Tibial artery (tissue), 4 donors: ENCODE data around the gene PDE5A.

Source experiments
- DNase-seq, 2 donors: peaks; one replicate each; pipeline ENCODE4 v3.0.0-alpha.2; 2019
- H3K27ac ChIP-seq, 2 donors: fragments of 200-600 bp; sonication (generic) in 1 of 2; 1 replicate in 1 of 2; 2 replicates in 1 of 2; pipeline ENCODE4 v1.5.1; 2018 to 2019; ENCODE audit warnings: mild to moderate bottlenecking in 1 of 2
- H3K27me3 ChIP-seq, 2 donors: fragments of 200-600 bp; sonication (generic) in 1 of 2; one replicate each; pipeline versions ENCODE4 v1.5.1 to v1.6.0; 2016 to 2019
- H3K36me3 ChIP-seq, 3 donors: fragments of 200-600 bp; sonication (generic) in 2 of 3; one replicate each; pipeline ENCODE4 v1.5.1; 2016 to 2019; ENCODE audit warnings: mild to moderate bottlenecking in 2 of 3
- H3K4me1 ChIP-seq, 4 donors: fragments of 200-600 bp; sonication (generic) in 2 of 4; 1 replicate in 3 of 4; 2 replicates in 1 of 4; pipeline ENCODE4 v1.5.1; 2016 to 2019
- H3K4me3 ChIP-seq, 2 donors: fragments of 200-600 bp; sonication (generic) in 1 of 2; 1 replicate in 1 of 2; 2 replicates in 1 of 2; pipeline ENCODE4 v1.5.1; 2018 to 2019; ENCODE audit warnings: mild to moderate bottlenecking in 2 of 2
- H3K9me3 ChIP-seq, 3 donors: fragments of 200-600 bp; sonication (generic) in 1 of 3; one replicate each; pipeline ENCODE4 v1.5.1; 2016 to 2019
- intact Hi-C: fragments of 100-400 bp; cut with DNase I; formaldehyde crosslinking; loops from one replicate; pipeline ENCODE4 v1.15.0; 2023; ENCODE audit warnings: low total_unique reads
- TF ChIP-seq, protein P1 (sequence below), 2 experiments: fragments of 200-600 bp in 1 of 2; fragments of 450-650 bp in 1 of 2; IDR thresholded peaks; one replicate each; pipeline ENCODE4 v1.5.1; 2017 to 2019; ENCODE audit warnings: antibody characterized with exemption in 2 of 2, mild to moderate bottlenecking in 1 of 2, moderate library complexity in 1 of 2

PDE5A gene

DNA sequence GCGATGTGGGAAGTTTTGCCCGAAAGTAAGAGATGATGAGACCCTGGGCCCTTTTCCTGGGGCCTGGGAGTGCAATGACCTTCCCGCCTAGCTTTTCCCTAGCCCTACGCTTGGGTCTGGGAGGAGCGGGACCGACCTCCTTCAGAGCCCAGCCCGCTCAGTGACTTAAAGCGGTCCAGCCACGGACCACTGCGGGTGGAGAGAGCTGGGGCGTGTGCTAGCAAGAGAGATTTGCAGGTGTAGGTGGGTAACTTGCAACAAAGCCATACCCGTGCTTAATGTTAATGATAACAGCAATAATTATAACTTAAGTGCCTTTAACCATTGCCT, 503 bp upstream of the PDE5A start:
- TF ChIP-seq, protein P1, sequence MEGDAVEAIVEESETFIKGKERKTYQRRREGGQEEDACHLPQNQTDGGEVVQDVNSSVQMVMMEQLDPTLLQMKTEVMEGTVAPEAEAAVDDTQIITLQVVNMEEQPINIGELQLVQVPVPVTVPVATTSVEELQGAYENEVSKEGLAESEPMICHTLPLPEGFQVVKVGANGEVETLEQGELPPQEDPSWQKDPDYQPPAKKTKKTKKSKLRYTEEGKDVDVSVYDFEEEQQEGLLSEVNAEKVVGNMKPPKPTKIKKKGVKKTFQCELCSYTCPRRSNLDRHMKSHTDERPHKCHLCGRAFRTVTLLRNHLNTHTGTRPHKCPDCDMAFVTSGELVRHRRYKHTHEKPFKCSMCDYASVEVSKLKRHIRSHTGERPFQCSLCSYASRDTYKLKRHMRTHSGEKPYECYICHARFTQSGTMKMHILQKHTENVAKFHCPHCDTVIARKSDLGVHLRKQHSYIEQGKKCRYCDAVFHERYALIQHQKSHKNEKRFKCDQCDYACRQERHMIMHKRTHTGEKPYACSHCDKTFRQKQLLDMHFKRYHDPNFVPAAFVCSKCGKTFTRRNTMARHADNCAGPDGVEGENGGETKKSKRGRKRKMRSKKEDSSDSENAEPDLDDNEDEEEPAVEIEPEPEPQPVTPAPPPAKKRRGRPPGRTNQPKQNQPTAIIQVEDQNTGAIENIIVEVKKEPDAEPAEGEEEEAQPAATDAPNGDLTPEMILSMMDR (IDR thresholded peaks at IDR 0.05), result no peak
- intact Hi-C loops, result loop anchor here (2.0 to 10.0 kb wide), 2 partner anchors 324 to 420 kb away; a partner anchor contains a TSS
- no peaks in the 10 kb centered on the region for H3K36me3 ChIP-seq
- no peak for DNase-seq
- peaks cover 0 to 14% (median 8%) of the 10 kb centered on the region in 4 donors for H3K4me1 ChIP-seq
- H3K27me3 ChIP-seq, result no peaks in the 10 kb centered on the region
- H3K27ac ChIP-seq, result peak overlapping the region; percentile 90 to 98
- H3K4me3 ChIP-seq, result peak overlapping the region; percentile 84 to 95
- H3K9me3 ChIP-seq, result no peaks in the 10 kb centered on the region

DNA sequence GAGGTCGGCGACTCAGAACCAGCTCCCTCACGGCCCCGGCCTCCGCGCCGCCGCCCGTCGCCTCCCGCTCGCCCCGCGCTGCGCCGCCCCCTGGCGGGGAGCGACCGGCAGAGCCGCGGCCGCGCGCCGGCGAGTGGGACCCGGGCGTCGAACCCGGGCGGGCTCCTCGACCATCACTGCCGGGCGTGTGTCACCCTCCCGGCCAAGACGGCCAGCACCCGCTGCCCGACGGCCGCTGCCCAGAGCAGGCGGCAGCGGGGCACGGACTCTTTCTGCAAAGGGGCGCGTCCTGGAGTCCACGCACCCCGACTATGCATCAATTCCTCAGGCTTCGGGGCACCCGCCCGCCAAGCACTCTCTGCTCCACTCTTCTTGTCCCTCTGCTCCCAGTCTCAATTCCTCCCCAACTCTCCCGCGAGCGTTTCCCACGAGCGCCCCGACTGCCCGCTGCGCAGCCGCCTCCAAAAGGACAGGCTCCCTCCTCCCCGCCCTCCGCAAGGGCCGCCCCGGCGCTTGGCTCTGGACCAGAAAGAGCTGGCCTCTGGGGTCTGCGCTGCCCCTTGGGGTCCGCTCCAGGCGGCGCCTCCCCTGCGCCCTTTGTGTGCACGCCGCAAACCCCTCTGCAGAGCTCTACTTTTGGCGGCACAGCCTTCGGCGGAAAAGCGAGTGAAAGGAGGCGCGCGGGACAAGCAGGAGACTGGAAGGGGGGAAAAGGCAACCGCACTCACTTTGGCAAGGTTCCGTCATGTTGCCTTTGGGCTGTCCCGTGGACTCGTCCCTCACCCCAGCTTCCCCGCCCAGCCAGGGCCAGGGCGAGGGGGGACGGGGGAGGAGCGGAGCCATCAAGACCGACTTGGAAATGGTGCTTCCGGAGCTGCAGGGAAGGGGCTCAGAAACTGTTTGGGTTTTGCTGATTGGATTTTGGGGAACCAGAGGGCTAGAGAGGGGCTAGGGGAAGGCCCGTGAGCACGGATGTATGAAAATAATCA, 1.0 kb downstream of the PDE5A start:
- peaks cover 0 to 28% (median 12%) of the 10 kb centered on the region in 4 donors for H3K4me1 ChIP-seq
- H3K9me3 ChIP-seq, result no peaks in the 10 kb centered on the region
- DNase-seq, result peak; percentile 79 to 91
- intact Hi-C loops, result loop anchor here (2.0 to 10.0 kb wide), 3 partner anchors 69 to 421 kb away; a partner anchor contains a TSS
- peak overlapping the region; percentile 84 to 95 for H3K4me3 ChIP-seq
- no peaks in the 10 kb centered on the region for H3K27me3 ChIP-seq
- TF ChIP-seq, protein P1 (IDR thresholded peaks at IDR 0.05), result peak; percentile 30 to 92
- H3K27ac ChIP-seq, result peak overlapping the region; percentile 90 to 98
- no peaks in the 10 kb centered on the region for H3K36me3 ChIP-seq

DNA sequence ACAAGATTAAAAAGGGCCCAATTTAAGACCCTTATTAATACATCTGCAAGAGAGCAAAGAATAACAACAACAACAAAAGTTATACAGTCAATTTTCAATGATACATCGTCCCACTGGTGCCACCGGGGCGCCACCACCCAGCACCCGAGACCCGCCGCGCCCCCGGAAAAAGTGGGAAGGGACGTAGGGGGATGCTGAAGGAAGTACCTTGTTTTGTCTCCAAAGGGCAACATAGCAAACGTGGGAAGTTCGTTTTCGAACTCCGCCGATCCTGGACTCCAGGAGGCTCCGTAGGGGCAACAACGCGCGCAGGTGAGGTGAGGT, 1.7 kb downstream of the PDE5A start:
- DNase-seq, result peak in 1 of 2 donors; percentile 29
- no peaks in the 10 kb centered on the region for H3K36me3 ChIP-seq
- H3K27me3 ChIP-seq, result no peaks in the 10 kb centered on the region
- H3K4me1 ChIP-seq, result peaks cover 0 to 35% (median 14%) of the 10 kb centered on the region in 4 donors
- H3K9me3 ChIP-seq, result no peaks in the 10 kb centered on the region
- peak overlapping the region; percentile 84 to 95 for H3K4me3 ChIP-seq
- TF ChIP-seq, protein P1 (IDR thresholded peaks at IDR 0.05), result no peak
- peak overlapping the region; percentile 90 to 98 for H3K27ac ChIP-seq
- intact Hi-C loops, result loop anchor here (2.0 to 10.0 kb wide), 2 partner anchors 68 to 322 kb away; a partner anchor contains a TSS

DNA sequence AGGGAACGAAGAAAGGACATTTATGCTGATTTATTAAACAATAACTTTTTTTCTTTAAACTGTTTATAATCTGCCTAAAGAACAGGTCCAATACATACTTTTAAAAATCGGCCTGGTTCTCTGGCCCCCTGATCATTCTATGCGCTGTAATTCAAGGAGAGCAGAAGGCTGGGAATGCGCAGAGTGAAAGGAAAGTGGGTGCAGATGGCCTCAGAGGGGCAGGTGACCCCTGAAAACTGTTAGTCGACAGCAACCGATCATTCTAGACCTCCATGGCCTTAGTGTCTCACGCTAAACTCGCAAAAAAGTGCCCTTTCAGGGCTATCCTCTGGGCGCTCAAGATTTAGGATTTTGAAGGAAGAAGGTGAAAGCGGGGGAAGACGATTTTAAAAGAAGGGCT, 2.2 kb downstream of the PDE5A start:
- H3K27ac ChIP-seq, result peak overlapping the region; percentile 90 to 98
- no peaks in the 10 kb centered on the region for H3K9me3 ChIP-seq
- DNase-seq, result no peak
- TF ChIP-seq, protein P1 (IDR thresholded peaks at IDR 0.05), result no peak
- no peaks in the 10 kb centered on the region for H3K27me3 ChIP-seq
- no peaks in the 10 kb centered on the region for H3K36me3 ChIP-seq
- intact Hi-C loops, result loop anchor here (2.0 to 10.0 kb wide), 2 partner anchors 68 to 322 kb away; a partner anchor contains a TSS
- H3K4me3 ChIP-seq, result peak overlapping the region; percentile 84 to 95
- peaks cover 0 to 40% (median 15%) of the 10 kb centered on the region in 4 donors for H3K4me1 ChIP-seq

DNA sequence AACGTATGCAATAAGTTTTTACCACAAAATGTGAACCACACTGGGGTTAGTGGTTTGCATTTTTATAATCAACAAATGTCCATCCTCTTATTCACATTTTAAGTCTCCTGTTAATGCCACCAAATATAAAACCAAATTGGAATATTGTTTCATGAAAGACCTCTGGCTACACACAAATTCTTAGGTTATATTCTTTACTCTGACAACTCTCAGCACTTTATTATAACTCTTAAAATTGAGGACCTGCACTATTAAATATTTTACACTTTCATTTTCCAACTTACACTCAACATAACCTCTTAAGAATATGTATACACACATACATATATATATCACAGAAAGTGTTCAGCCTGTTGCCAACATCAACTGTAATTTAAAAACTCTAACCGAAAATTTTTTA, 2.8 kb downstream of the PDE5A start:
- Histone ChIP-seq H3K4me1 (peaks cover 0 to 46% (median 17%) of the 10 kb centered on the region in 4 donors), H3K9me3 (no peaks in the 10 kb centered on the region), H3K4me3 (peak overlapping the region; percentile 84 to 95), H3K27me3 (no peaks in the 10 kb centered on the region), H3K27ac (peak overlapping the region; percentile 90 to 98), H3K36me3 (no peaks in the 10 kb centered on the region)
- DNase-seq, result no peak
- intact Hi-C loops, result loop anchor here (2.0 to 10.0 kb wide), 2 partner anchors 67 to 321 kb away; a partner anchor contains a TSS
- TF ChIP-seq, protein P1 (IDR thresholded peaks at IDR 0.05), result no peak
